ENCODE measurements around the gene KRT71. TPM values are rescaled to one million over a fixed set of nuclear protein-coding genes. Genes with fewer than 3 reads are reported as not detected.

The KRT71 gene
- total RNA-seq, 1 donor from 2014 or later, result not detected

GRCh38 chr12:52530366-52530765 lies 22.6 kb downstream of the KRT71 start:
- TF ChIP-seq, protein P1, sequence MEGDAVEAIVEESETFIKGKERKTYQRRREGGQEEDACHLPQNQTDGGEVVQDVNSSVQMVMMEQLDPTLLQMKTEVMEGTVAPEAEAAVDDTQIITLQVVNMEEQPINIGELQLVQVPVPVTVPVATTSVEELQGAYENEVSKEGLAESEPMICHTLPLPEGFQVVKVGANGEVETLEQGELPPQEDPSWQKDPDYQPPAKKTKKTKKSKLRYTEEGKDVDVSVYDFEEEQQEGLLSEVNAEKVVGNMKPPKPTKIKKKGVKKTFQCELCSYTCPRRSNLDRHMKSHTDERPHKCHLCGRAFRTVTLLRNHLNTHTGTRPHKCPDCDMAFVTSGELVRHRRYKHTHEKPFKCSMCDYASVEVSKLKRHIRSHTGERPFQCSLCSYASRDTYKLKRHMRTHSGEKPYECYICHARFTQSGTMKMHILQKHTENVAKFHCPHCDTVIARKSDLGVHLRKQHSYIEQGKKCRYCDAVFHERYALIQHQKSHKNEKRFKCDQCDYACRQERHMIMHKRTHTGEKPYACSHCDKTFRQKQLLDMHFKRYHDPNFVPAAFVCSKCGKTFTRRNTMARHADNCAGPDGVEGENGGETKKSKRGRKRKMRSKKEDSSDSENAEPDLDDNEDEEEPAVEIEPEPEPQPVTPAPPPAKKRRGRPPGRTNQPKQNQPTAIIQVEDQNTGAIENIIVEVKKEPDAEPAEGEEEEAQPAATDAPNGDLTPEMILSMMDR (IDR thresholded peaks at IDR 0.05), result no peak
- DNase-seq, result no peak

GRCh38 chr12:52529846-52530245 lies 23.1 kb downstream of the KRT71 start:
- DNase-seq, result no peak
- intact Hi-C loops (cut with DNase I), result no loop called here
- TF ChIP-seq, protein P1 (IDR thresholded peaks at IDR 0.05), result no peak
- Histone ChIP-seq H3K9me3 (no peaks in the 10 kb centered on the region), H3K4me3 (no peak overlapping the region), H3K27ac (no peak overlapping the region), H3K27me3 (ENCODE audit: low read depth) (peaks cover 3% of the 10 kb centered on the region), H3K36me3 (no peaks in the 10 kb centered on the region), H3K4me1 (no peaks in the 10 kb centered on the region)
- no peak for ATAC-seq

More at GRCh38 chr12:52530366-52530765, 22.6 kb downstream of the KRT71 start:
- no peaks in the 10 kb centered on the region for H3K9me3 ChIP-seq
- no peaks in the 10 kb centered on the region for H3K4me1 ChIP-seq
- H3K36me3 ChIP-seq, result no peaks in the 10 kb centered on the region
- no peak overlapping the region for H3K4me3 ChIP-seq
- ATAC-seq, result no peak
- H3K27ac ChIP-seq, result no peak overlapping the region
- H3K27me3 ChIP-seq (ENCODE audit: low read depth), result peaks cover 3% of the 10 kb centered on the region
- intact Hi-C loops (cut with DNase I), result no loop called here

GRCh38 chr12:52529417-52529816 lies 23.5 kb downstream of the KRT71 start:
- DNase-seq, result no peak
- Histone ChIP-seq H3K27me3 (ENCODE audit: low read depth) (peaks cover 3% of the 10 kb centered on the region), H3K9me3 (no peaks in the 10 kb centered on the region), H3K27ac (no peak overlapping the region), H3K4me3 (no peak overlapping the region), H3K4me1 (no peaks in the 10 kb centered on the region), H3K36me3 (no peaks in the 10 kb centered on the region)
- no peak for ATAC-seq
- intact Hi-C loops (cut with DNase I), result no loop called here
- TF ChIP-seq, protein P1 (IDR thresholded peaks at IDR 0.05), result no peak

DNA sequence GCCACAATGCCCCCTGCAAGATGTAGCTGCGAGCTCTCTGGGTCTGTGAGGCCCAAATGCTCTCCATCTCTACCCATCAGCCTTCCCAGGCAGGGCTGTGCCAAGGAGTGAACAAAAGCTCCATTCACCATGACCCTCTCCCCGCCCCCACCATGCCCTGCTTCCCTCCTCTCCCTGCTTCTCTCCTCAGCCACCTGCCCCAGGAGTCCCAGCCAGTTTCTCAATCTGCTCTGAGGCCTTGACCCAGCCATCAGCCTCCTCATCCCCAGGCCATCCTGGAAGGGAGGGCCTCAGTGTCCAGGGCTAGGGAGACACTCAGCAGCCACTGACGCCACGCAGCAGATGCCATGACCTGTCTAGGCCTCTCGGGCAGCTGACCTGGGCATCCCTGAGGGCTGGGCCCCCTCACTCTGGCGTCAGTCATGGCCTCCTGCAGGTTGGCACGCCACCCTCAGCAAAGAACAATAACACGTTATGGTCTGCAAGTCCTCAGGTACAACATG lies 24.3 kb downstream of the KRT71 start:
- H3K9me3 ChIP-seq, result no peaks in the 10 kb centered on the region
- no peak for ATAC-seq
- intact Hi-C loops (cut with DNase I), result no loop called here
- no peak overlapping the region for H3K27ac ChIP-seq
- no peak for DNase-seq
- no peaks in the 10 kb centered on the region for H3K4me1 ChIP-seq
- H3K4me3 ChIP-seq, result no peak overlapping the region
- no peaks in the 10 kb centered on the region for H3K36me3 ChIP-seq
- peaks cover 3% of the 10 kb centered on the region for H3K27me3 ChIP-seq (ENCODE audit: low read depth)
- TF ChIP-seq, protein P1 (IDR thresholded peaks at IDR 0.05), result no peak

- Histone ChIP-seq H3K36me3 (no peaks in the 10 kb centered on the region), H3K4me3 (no peak overlapping the region), H3K4me1 (no peaks in the 10 kb centered on the region), H3K9me3 (no peaks in the 10 kb centered on the region), H3K27ac (no peak overlapping the region), H3K27me3 (ENCODE audit: low read depth) (peaks cover 3% of the 10 kb centered on the region)
- intact Hi-C loops (cut with DNase I), result no loop called here
- ATAC-seq (no peak), DNase-seq (no peak)
- TF ChIP-seq, protein P1 (IDR thresholded peaks at IDR 0.05), result no peak
These were observed 25.7 kb downstream of the KRT71 start for GRCh38 chr12:52527121-52527800.
